ENCODE results near the gene NCBP2. TPM values are rescaled to one million over a fixed set of nuclear protein-coding genes. Genes with fewer than 3 reads are reported as not detected.

Gene NCBP2
- total RNA-seq, 1 donor: 57.9 TPM

- no peak for TF ChIP-seq CTCF (IDR thresholded peaks at IDR 0.05; ENCODE audit: insufficient read depth, low read depth, low read length)
- DNase-seq (ENCODE audit: low read depth): peak; percentile 27
- peak within 1 kb of the TSS; percentile 71 for H3K4me3 ChIP-seq (ENCODE audit: low read depth, low read length)
Measured at GRCh38 chr3:196968233-196969133, 26.2 kb upstream of the NCBP2 start, which contains the start of gene PIGZ. TSS of gene PIGZ (minus strand) at chr3:196968833. CDS start at chr3:196952031, 16,802 bp downstream.

GRCh38 chr3:196967412-196968232 is 25.3 kb upstream of the NCBP2 start:
- no peak for TF ChIP-seq CTCF (IDR thresholded peaks at IDR 0.05; ENCODE audit: insufficient read depth, low read depth, low read length)
- DNase-seq (ENCODE audit: low read depth): no peak
- peak overlapping the region; percentile 71 for H3K4me3 ChIP-seq (ENCODE audit: low read depth, low read length)

GRCh38 chr3:196966526-196967401 is 24.4 kb upstream of the NCBP2 start:
- no peak for TF ChIP-seq CTCF (IDR thresholded peaks at IDR 0.05; ENCODE audit: insufficient read depth, low read depth, low read length)
- DNase-seq (ENCODE audit: low read depth): no peak
- H3K4me3 ChIP-seq (ENCODE audit: low read depth, low read length): no peak overlapping the region

GRCh38 chr3:196965804-196966173 is 23.5 kb upstream of the NCBP2 start:
- no peak for DNase-seq (ENCODE audit: low read depth)

GRCh38 chr3:196965112-196965803 is 22.9 kb upstream of the NCBP2 start:
- no peak for TF ChIP-seq CTCF (IDR thresholded peaks at IDR 0.05; ENCODE audit: insufficient read depth, low read depth, low read length)

More at GRCh38 chr3:196965804-196966173, 23.5 kb upstream of the NCBP2 start:
- no peak for TF ChIP-seq CTCF (IDR thresholded peaks at IDR 0.05; ENCODE audit: insufficient read depth, low read depth, low read length)
- H3K4me3 ChIP-seq (ENCODE audit: low read depth, low read length): no peak overlapping the region

GRCh38 chr3:196963631-196963953 is 21.3 kb upstream of the NCBP2 start:
- no peak for DNase-seq (ENCODE audit: low read depth)
- H3K4me3 ChIP-seq (ENCODE audit: low read depth, low read length): no peak overlapping the region
- TF ChIP-seq CTCF (IDR thresholded peaks at IDR 0.05; ENCODE audit: insufficient read depth, low read depth, low read length): no peak

More at GRCh38 chr3:196965112-196965803, 22.9 kb upstream of the NCBP2 start:
- DNase-seq (ENCODE audit: low read depth): no peak
- no peak overlapping the region for H3K4me3 ChIP-seq (ENCODE audit: low read depth, low read length)

All from fibroblast of villous mesenchyme (primary cell).